HG03520 (cell line): ENCODE data around the gene NOL4L.
"Not testable (repeated sequence)": the region's sequence is repeated elsewhere in the genome, so short reads cannot be mapped to it uniquely, and the experiment has no call there.

Experiments used
- ATAC-seq: cut with Tn5 transposase; IDR thresholded peaks from one replicate; pipeline ENCODE4 v1.9.1; 2021; ENCODE audit warnings: mild to moderate bottlenecking, moderate library complexity; ENCODE audit not compliant: unreplicated experiment

NOL4L gene

GRCh38 chr20:32474967-32475811 is 109.9 kb downstream of the NOL4L start:
- ATAC-seq: no peak

- ATAC-seq: no peak
Observed at GRCh38 chr20:32474717-32474966, 110.5 kb downstream of the NOL4L start.

GRCh38 chr20:32474009-32474716 is 111.0 kb downstream of the NOL4L start:
- ATAC-seq: no peak

GRCh38 chr20:32473231-32474008 is 111.7 kb downstream of the NOL4L start:
- ATAC-seq: no peak

- no peak for ATAC-seq
Observed at GRCh38 chr20:32472581-32473207, 112.4 kb downstream of the NOL4L start.

- no peak for ATAC-seq
Observed at GRCh38 chr20:32470940-32471339, 114.2 kb downstream of the NOL4L start.

GRCh38 chr20:32470025-32470861 is 114.9 kb downstream of the NOL4L start:
- ATAC-seq: no peak

GRCh38 chr20:32468860-32469259 is 116.3 kb downstream of the NOL4L start:
- ATAC-seq: no peak

GRCh38 chr20:32468313-32468640 is 116.9 kb downstream of the NOL4L start:
- no peak for ATAC-seq

GRCh38 chr20:32467506-32468312 is 117.4 kb downstream of the NOL4L start:
- no peak for ATAC-seq

GRCh38 chr20:32466739-32467505 is 118.2 kb downstream of the NOL4L start:
- no peak for ATAC-seq

GRCh38 chr20:32465901-32466675 is 119.0 kb downstream of the NOL4L start:
- ATAC-seq: not testable (repeated sequence)

GRCh38 chr20:32465092-32465900 is 119.8 kb downstream of the NOL4L start:
- ATAC-seq: no peak

GRCh38 chr20:32464401-32465091 is 120.6 kb downstream of the NOL4L start:
- ATAC-seq: no peak

GRCh38 chr20:32463642-32464400 is 121.3 kb downstream of the NOL4L start:
- no peak for ATAC-seq
